Osteocyte (in vitro differentiated cells): Measurements from ENCODE around the gene CASZ1. TPM values are rescaled to one million over a fixed set of nuclear protein-coding genes. Genes with fewer than 3 reads are reported as not detected.

Experiments used
- DNase-seq: peaks from one replicate; pipeline ENCODE4 v3.0.0; 2021; ENCODE audit warnings: mixed read lengths; ENCODE audit not compliant: unreplicated experiment; ENCODE audit errors: extremely low spot score
- H3K27ac Mint-ChIP-seq: one replicate; pipeline ENCODE4 v1.8.0; 2021; ENCODE audit warnings: mild to moderate bottlenecking, mixed read lengths; ENCODE audit not compliant: unreplicated experiment
- H3K27me3 Mint-ChIP-seq: one replicate; pipeline ENCODE4 v1.8.0; 2021; ENCODE audit warnings: mixed read lengths; ENCODE audit not compliant: unreplicated experiment
- H3K36me3 Mint-ChIP-seq: one replicate; pipeline ENCODE4 v1.8.0; 2021; ENCODE audit warnings: mixed read lengths; ENCODE audit not compliant: unreplicated experiment
- H3K4me1 Mint-ChIP-seq: one replicate; pipeline ENCODE4 v1.8.0; 2021; ENCODE audit warnings: mixed read lengths; ENCODE audit not compliant: unreplicated experiment
- H3K4me3 Mint-ChIP-seq: one replicate; pipeline ENCODE4 v1.8.0; 2021; ENCODE audit warnings: mild to moderate bottlenecking, moderate library complexity, mixed read lengths; ENCODE audit not compliant: unreplicated experiment
- H3K9me3 Mint-ChIP-seq: one replicate; pipeline ENCODE4 v1.8.0; 2021; ENCODE audit warnings: mixed read lengths; ENCODE audit not compliant: unreplicated experiment
- CTCF ChIP-seq: fragments of 200-600 bp; sonication (generic); IDR thresholded peaks from 2 replicates; pipeline ENCODE4 v1.5.0; 2021; ENCODE audit warnings: antibody characterized with exemption, mild to moderate bottlenecking, moderate library complexity
- total RNA-seq: library from RNA; stranded (reverse); gene quantifications from 2 replicates; pipeline ENCODE4 v1.2.1, GENCODE V29; 2021

CASZ1 gene
- total RNA-seq, 1 donor from 2014 or later = 1.2 TPM

- H3K27ac Mint-ChIP-seq = no peak overlapping the region
- TF ChIP-seq CTCF = no peak
- no peak for DNase-seq
- H3K4me1 Mint-ChIP-seq = no peaks in the 10 kb centered on the region
- H3K36me3 Mint-ChIP-seq = no peaks in the 10 kb centered on the region
- H3K4me3 Mint-ChIP-seq = no peak overlapping the region
- H3K27me3 Mint-ChIP-seq = no peaks in the 10 kb centered on the region
- H3K9me3 Mint-ChIP-seq = no peaks in the 10 kb centered on the region
Measured at GRCh38 chr1:10613340-10613739, 183.1 kb downstream of the CASZ1 start.

- H3K27me3 Mint-ChIP-seq = no peaks in the 10 kb centered on the region
- no peak for TF ChIP-seq CTCF
- H3K4me1 Mint-ChIP-seq = no peaks in the 10 kb centered on the region
- peak; percentile 73 for DNase-seq
- H3K27ac Mint-ChIP-seq = no peak overlapping the region
- H3K4me3 Mint-ChIP-seq = no peak overlapping the region
- H3K36me3 Mint-ChIP-seq = no peaks in the 10 kb centered on the region
- H3K9me3 Mint-ChIP-seq = no peaks in the 10 kb centered on the region
Measured at GRCh38 chr1:10612436-10613160, 183.8 kb downstream of the CASZ1 start.

GRCh38 chr1:10610901-10611600 is 185.4 kb downstream of the CASZ1 start:
- Mint-ChIP-seq H3K27me3 (no peaks in the 10 kb centered on the region), H3K4me1 (no peaks in the 10 kb centered on the region), H3K36me3 (no peaks in the 10 kb centered on the region), H3K4me3 (no peak overlapping the region), H3K9me3 (no peaks in the 10 kb centered on the region), H3K27ac (no peak overlapping the region)
- TF ChIP-seq CTCF = no peak
- DNase-seq = no peak

GRCh38 chr1:10608690-10609089 is 187.8 kb downstream of the CASZ1 start:
- Mint-ChIP-seq H3K27me3 (no peaks in the 10 kb centered on the region), H3K27ac (no peak overlapping the region), H3K36me3 (peaks cover 3% of the 10 kb centered on the region), H3K4me3 (no peak overlapping the region), H3K9me3 (no peaks in the 10 kb centered on the region), H3K4me1 (no peaks in the 10 kb centered on the region)
- DNase-seq = no peak
- TF ChIP-seq CTCF = no peak

- no peak for DNase-seq
- H3K27me3 Mint-ChIP-seq = no peaks in the 10 kb centered on the region
- no peaks in the 10 kb centered on the region for H3K4me1 Mint-ChIP-seq
- no peaks in the 10 kb centered on the region for H3K9me3 Mint-ChIP-seq
- H3K4me3 Mint-ChIP-seq = no peak overlapping the region
- TF ChIP-seq CTCF = no peak
- no peak overlapping the region for H3K27ac Mint-ChIP-seq
- H3K36me3 Mint-ChIP-seq = peaks cover 3% of the 10 kb centered on the region
Measured at GRCh38 chr1:10607228-10607627, 189.2 kb downstream of the CASZ1 start.
